ACC112 (cell line): ENCODE results near the gene WNT3.

ENCODE experiments used
- H2AFZ ChIP-seq: fragments of 200-600 bp; sonication (generic); one replicate; pipeline ENCODE4 v1.6.0; 2017; ENCODE audit warnings: antibody characterized with exemption, low read length; ENCODE audit not compliant: unreplicated experiment
- H3K27ac ChIP-seq: fragments of 200-600 bp; sonication (generic); 2 replicates; pipeline ENCODE4 v1.5.1; 2014; ENCODE audit warnings: low read depth, mild to moderate bottlenecking, antibody characterized with exemption, low read length, moderate library complexity
- H3K27me3 ChIP-seq: fragments of 200-600 bp; sonication (generic); 2 replicates; pipeline ENCODE4 v1.6.1; 2014; ENCODE audit warnings: mild to moderate bottlenecking, antibody characterized with exemption, low read length, moderate library complexity, mixed read lengths; ENCODE audit not compliant: insufficient read depth
- H3K36me3 ChIP-seq: fragments of 200-600 bp; sonication (generic); 2 replicates; pipeline ENCODE4 v1.6.1; 2016; ENCODE audit warnings: mild to moderate bottlenecking, antibody characterized with exemption, low read length, moderate library complexity, mixed read lengths; ENCODE audit not compliant: insufficient read depth
- H3K4me1 ChIP-seq: fragments of 200-600 bp; sonication (generic); one replicate; pipeline ENCODE4 v1.6.1; 2016; ENCODE audit warnings: low read length, mixed read lengths; ENCODE audit not compliant: insufficient read depth, unreplicated experiment, control insufficient read depth
- H3K4me3 ChIP-seq: fragments of 200-600 bp; sonication (generic); 2 replicates; pipeline ENCODE4 v1.5.1; 2014; ENCODE audit warnings: mild to moderate bottlenecking, low read depth, low read length
- H3K79me2 ChIP-seq: fragments of 200-600 bp; sonication (generic); one replicate; pipeline ENCODE4 v1.6.0; 2016; ENCODE audit warnings: low read length; ENCODE audit not compliant: control insufficient read depth, unreplicated experiment, insufficient read depth

Gene WNT3

GRCh38 chr17:46732160-46732559 is 86.3 kb downstream of the WNT3 start:
- Histone ChIP-seq H3K36me3 (peaks cover 20% of the 10 kb centered on the region; the same call in 1 of the 2 replicates), H3K4me3 (no peak overlapping the region), H2AFZ (no peak overlapping the region), H3K27me3 (no peaks in the 10 kb centered on the region), H3K27ac (no peak overlapping the region), H3K4me1 (peaks cover 26% of the 10 kb centered on the region), H3K79me2 (no peaks in the 10 kb centered on the region)

- H3K36me3 ChIP-seq, result peaks cover 16% of the 10 kb centered on the region; the same call in 1 of the 2 replicates
Observed at GRCh38 chr17:46730679-46731078, 87.8 kb downstream of the WNT3 start.

DNA sequence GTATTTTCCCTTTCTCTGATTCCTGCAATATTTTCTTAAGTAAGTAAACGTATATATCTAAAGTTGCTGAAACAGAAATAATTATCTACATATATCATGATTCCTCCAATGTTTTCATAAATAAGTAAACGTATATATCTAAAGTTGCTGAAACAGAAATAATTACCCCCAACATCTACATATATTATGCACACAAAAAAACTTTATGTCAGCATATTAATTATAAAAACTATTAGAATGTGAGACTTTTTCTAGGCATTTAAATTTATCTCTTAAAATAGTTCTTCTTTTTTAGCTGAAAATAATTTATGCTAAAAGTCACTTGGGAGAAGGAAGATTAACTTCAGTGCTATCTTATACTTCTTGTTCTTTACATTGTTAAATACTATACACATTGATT is 88.5 kb downstream of the WNT3 start:
- Histone ChIP-seq H3K27me3 (no peaks in the 10 kb centered on the region), H3K36me3 (peaks cover 16% of the 10 kb centered on the region; the same call in 1 of the 2 replicates), H3K27ac (no peak overlapping the region), H3K79me2 (no peaks in the 10 kb centered on the region), H3K4me1 (peaks cover 33% of the 10 kb centered on the region), H3K4me3 (no peak overlapping the region), H2AFZ (no peak overlapping the region)

More at GRCh38 chr17:46730679-46731078, 87.8 kb downstream of the WNT3 start:
- no peak overlapping the region for H3K4me3 ChIP-seq
- no peaks in the 10 kb centered on the region for H3K79me2 ChIP-seq
- H3K4me1 ChIP-seq, result peaks cover 33% of the 10 kb centered on the region
- no peaks in the 10 kb centered on the region for H3K27me3 ChIP-seq
- no peak overlapping the region for H3K27ac ChIP-seq
- H2AFZ ChIP-seq, result no peak overlapping the region

GRCh38 chr17:46727572-46728348 is 90.7 kb downstream of the WNT3 start:
- Histone ChIP-seq H2AFZ (no peak overlapping the region), H3K4me1 (peaks cover 18% of the 10 kb centered on the region), H3K27ac (peak overlapping the region; percentile 45), H3K27me3 (no peaks in the 10 kb centered on the region), H3K4me3 (no peak overlapping the region), H3K79me2 (no peaks in the 10 kb centered on the region), H3K36me3 (peaks cover 14% of the 10 kb centered on the region; the same call in 1 of the 2 replicates)

GRCh38 chr17:46726206-46726605 is 92.3 kb downstream of the WNT3 start:
- Histone ChIP-seq H3K27ac (no peak overlapping the region), H3K4me3 (no peak overlapping the region), H3K36me3 (peaks cover 12% of the 10 kb centered on the region; the same call in 1 of the 2 replicates), H3K79me2 (no peaks in the 10 kb centered on the region), H3K4me1 (peaks cover 18% of the 10 kb centered on the region), H3K27me3 (no peaks in the 10 kb centered on the region), H2AFZ (no peak overlapping the region)

DNA sequence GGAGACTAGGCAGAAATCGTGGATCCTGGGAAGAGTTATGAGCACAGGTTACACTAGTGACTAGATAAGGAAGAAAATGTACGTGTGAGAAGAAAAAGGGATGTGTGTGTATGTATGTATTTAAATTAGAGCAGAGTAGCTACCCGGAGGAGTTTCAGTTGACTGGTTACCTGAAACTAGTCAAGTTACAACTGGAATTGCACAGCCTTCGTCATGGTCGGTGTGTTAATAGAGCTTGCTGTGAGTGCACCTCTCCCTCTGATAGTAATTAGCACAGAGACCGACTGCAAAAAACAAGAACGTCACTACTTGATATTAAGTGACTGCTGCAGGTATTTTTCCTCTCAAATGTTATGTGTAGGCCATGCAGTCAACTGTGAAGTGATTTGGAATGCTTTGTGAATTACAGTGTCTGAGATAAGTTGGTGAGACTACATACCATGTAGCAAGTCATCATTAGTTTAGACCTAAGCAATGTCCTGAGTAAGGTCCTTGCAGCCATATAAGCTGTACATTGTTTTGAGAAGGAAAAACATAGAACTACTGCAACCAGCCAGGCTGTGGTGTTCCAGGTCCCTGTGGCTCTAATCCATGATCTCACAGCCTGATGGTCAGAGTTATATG is 95.7 kb downstream of the WNT3 start:
- no peaks in the 10 kb centered on the region for H3K36me3 ChIP-seq
- peaks cover 13% of the 10 kb centered on the region for H3K4me1 ChIP-seq
- H3K79me2 ChIP-seq, result no peaks in the 10 kb centered on the region
- no peaks in the 10 kb centered on the region for H3K27me3 ChIP-seq
- no peak overlapping the region for H3K4me3 ChIP-seq
- H3K27ac ChIP-seq, result no peak overlapping the region
- no peak overlapping the region for H2AFZ ChIP-seq

GRCh38 chr17:46720408-46720807 is 98.1 kb downstream of the WNT3 start:
- Histone ChIP-seq H3K27me3 (no peaks in the 10 kb centered on the region), H3K36me3 (no peaks in the 10 kb centered on the region), H3K27ac (no peak overlapping the region), H3K4me3 (no peak overlapping the region), H3K79me2 (no peaks in the 10 kb centered on the region), H3K4me1 (no peaks in the 10 kb centered on the region), H2AFZ (no peak overlapping the region)

GRCh38 chr17:46719891-46720290 is 98.6 kb downstream of the WNT3 start:
- H3K4me1 ChIP-seq, result no peaks in the 10 kb centered on the region
- H3K27ac ChIP-seq, result no peak overlapping the region
- H3K79me2 ChIP-seq, result no peaks in the 10 kb centered on the region
- no peak overlapping the region for H2AFZ ChIP-seq
- no peak overlapping the region for H3K4me3 ChIP-seq
- no peaks in the 10 kb centered on the region for H3K36me3 ChIP-seq
- H3K27me3 ChIP-seq, result no peaks in the 10 kb centered on the region

DNA sequence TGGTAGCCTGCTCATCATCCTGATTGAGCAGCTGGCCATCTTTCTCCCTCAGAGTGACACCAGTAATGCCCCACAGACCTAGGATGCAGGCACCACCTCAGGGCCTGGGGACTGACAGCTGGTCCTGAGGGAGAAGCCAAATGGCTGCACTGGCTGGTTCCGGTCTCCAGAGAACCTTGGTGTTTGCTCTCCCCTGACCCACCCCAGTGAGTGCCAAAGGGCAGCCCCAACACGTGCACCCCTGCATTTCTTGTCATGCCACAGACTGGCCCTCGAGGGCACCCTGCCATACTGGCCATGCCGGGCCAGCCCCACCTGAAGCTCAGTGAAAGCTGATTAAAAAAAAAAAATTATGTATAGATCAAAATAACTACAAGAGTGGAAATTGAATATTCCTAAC is 100.5 kb downstream of the WNT3 start:
- Histone ChIP-seq H3K4me3 (no peak overlapping the region), H2AFZ (no peak overlapping the region), H3K79me2 (no peaks in the 10 kb centered on the region), H3K4me1 (no peaks in the 10 kb centered on the region), H3K27ac (no peak overlapping the region), H3K27me3 (no peaks in the 10 kb centered on the region), H3K36me3 (no peaks in the 10 kb centered on the region)
